ENCODE data around the gene PDP2. TPM values are rescaled to one million over a fixed set of nuclear protein-coding genes. Genes with fewer than 3 reads are reported as not detected.

Gene PDP2
- total and polyA plus RNA-seq, 2 donors (not counting 3 experiments of a cell fraction or from before 2014, with no cell fraction given), result 4.4 to 9.3 TPM

GRCh38 chr16:66915041-66915440, 34.7 kb downstream of the PDP2 start:
- dilution Hi-C loops (cut with MboI; ENCODE audit: extremely low pct_ligation_motif_present, low sequenced_read_pairs), result no loop called here

GRCh38 chr16:66916518-66916917, 36.2 kb downstream of the PDP2 start:
- H2AFZ ChIP-seq (ENCODE audit: low read depth, low read length), result no peak overlapping the region
- CTCF ChIA-PET, result interaction anchor here (0.7 to 1.0 kb wide), 3 partner anchors 10 to 28 kb away, joined by 3 to 4 read pairs (median 3); no protein-coding TSS in a partner anchor
- H3K4me1 ChIP-seq (ENCODE audit: control insufficient read depth, extremely low read depth, insufficient read depth, low read length), result no peaks in the 10 kb centered on the region
- no peak overlapping the region for H3K4me3 ChIP-seq (replicated peaks in 1 of 3; ENCODE audit: insufficient read depth in 1 of 3, low read depth in 1 of 3, low read length in 3 of 3)
- no peaks in the 10 kb centered on the region for H3K9me1 ChIP-seq (replicated peaks; ENCODE audit: control insufficient read depth, extremely low read depth, insufficient read depth, low read length)
- peaks cover 8 to 19% of the 10 kb centered on the region in 2 experiments for H3K27me3 ChIP-seq (ENCODE audit: control insufficient read depth in 2 of 2, insufficient read depth in 2 of 2, low read length in 2 of 2)
- no peaks in the 10 kb centered on the region for H4K20me1 ChIP-seq (replicated peaks; ENCODE audit: control insufficient read depth, extremely low read depth, insufficient read depth, low read length)
- no peak for DNase-seq (ENCODE audit: low read depth, low spot score)
- POLR2A ChIA-PET, result no interaction called here
- FAIRE-seq, result no peak
- no peaks in the 10 kb centered on the region for H3K9me3 ChIP-seq (replicated peaks; ENCODE audit: control insufficient read depth, insufficient read depth, low read length)
- H3K27ac ChIP-seq (ENCODE audit: insufficient read depth, low read depth, low read length), result no peak overlapping the region
- dilution Hi-C loops (cut with MboI; ENCODE audit: extremely low pct_ligation_motif_present, low sequenced_read_pairs) (no loop called here), intact Hi-C loops (cut with micrococcal nuclease) (no loop called here)
- BruUV-seq (replicated peaks), result no TSS peak
- H3K4me2 ChIP-seq (ENCODE audit: insufficient read depth, low read length), result no peak overlapping the region
- no peaks in the 10 kb centered on the region for H3K79me2 ChIP-seq (ENCODE audit: control insufficient read depth, insufficient read depth, low read length)
- TF ChIP-seq FOS (IDR thresholded peaks at IDR 0.05; ENCODE audit: borderline replicate concordance, insufficient read depth, low read length) (no peak), POLR2A (IDR thresholded peaks at IDR 0.05; ENCODE audit: low read depth, low read length) (no peak), POLR2AphosphoS5 (IDR thresholded peaks at IDR 0.05; ENCODE audit: insufficient read depth, low read depth, low read length) (no peak), EZH2 (IDR thresholded peaks at IDR 0.05; ENCODE audit: borderline replicate concordance, low read depth, low read length, severe bottlenecking) (no peak), JUN (IDR thresholded peaks at IDR 0.05; ENCODE audit: borderline replicate concordance, insufficient read depth, insufficient read length, low read depth) (no peak), GATA2 (IDR thresholded peaks at IDR 0.05; ENCODE audit: insufficient read depth, insufficient read length, low read depth, low read length) (no peak), MYC (IDR thresholded peaks at IDR 0.05; ENCODE audit: low read depth, low read length) (no peak)
- TF ChIP-seq, protein P1, sequence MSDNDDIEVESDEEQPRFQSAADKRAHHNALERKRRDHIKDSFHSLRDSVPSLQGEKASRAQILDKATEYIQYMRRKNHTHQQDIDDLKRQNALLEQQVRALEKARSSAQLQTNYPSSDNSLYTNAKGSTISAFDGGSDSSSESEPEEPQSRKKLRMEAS (IDR thresholded peaks at IDR 0.05; ENCODE audit: insufficient read depth, insufficient read length), result no peak
- H3K36me3 ChIP-seq (ENCODE audit: control insufficient read depth in 2 of 2, extremely low read depth in 1 of 2, insufficient read depth in 2 of 2, low read length in 2 of 2), result no peaks in the 10 kb centered on the region
- H3K9ac ChIP-seq (replicated peaks; ENCODE audit: extremely low read depth, insufficient read depth, low read length), result no peak overlapping the region

More at GRCh38 chr16:66915041-66915440, 34.7 kb downstream of the PDP2 start:
- Histone ChIP-seq H3K79me2 (ENCODE audit: control insufficient read depth, insufficient read depth, low read length) (no peaks in the 10 kb centered on the region), H3K9ac (replicated peaks; ENCODE audit: extremely low read depth, insufficient read depth, low read length) (no peak overlapping the region), H2AFZ (ENCODE audit: low read depth, low read length) (no peak overlapping the region), H4K20me1 (replicated peaks; ENCODE audit: control insufficient read depth, extremely low read depth, insufficient read depth, low read length) (no peaks in the 10 kb centered on the region), H3K36me3 (ENCODE audit: control insufficient read depth in 2 of 2, extremely low read depth in 1 of 2, insufficient read depth in 2 of 2, low read length in 2 of 2) (no peaks in the 10 kb centered on the region), H3K9me3 (replicated peaks; ENCODE audit: control insufficient read depth, insufficient read depth, low read length) (no peaks in the 10 kb centered on the region), H3K4me3 (replicated peaks in 1 of 3; ENCODE audit: insufficient read depth in 1 of 3, low read depth in 1 of 3, low read length in 3 of 3) (no peak overlapping the region), H3K27me3 (ENCODE audit: control insufficient read depth in 2 of 2, insufficient read depth in 2 of 2, low read length in 2 of 2) (peaks cover 0 to 12% of the 10 kb centered on the region in 2 experiments), H3K9me1 (replicated peaks; ENCODE audit: control insufficient read depth, extremely low read depth, insufficient read depth, low read length) (no peaks in the 10 kb centered on the region), H3K27ac (ENCODE audit: insufficient read depth, low read depth, low read length) (no peak overlapping the region), H3K4me2 (ENCODE audit: insufficient read depth, low read length) (no peak overlapping the region), H3K4me1 (ENCODE audit: control insufficient read depth, extremely low read depth, insufficient read depth, low read length) (no peaks in the 10 kb centered on the region)
- POLR2A ChIA-PET, result no interaction called here
- TF ChIP-seq MYC (IDR thresholded peaks at IDR 0.05; ENCODE audit: low read depth, low read length), result no peak
- no peak for TF ChIP-seq GATA2 (IDR thresholded peaks at IDR 0.05; ENCODE audit: insufficient read depth, insufficient read length, low read depth, low read length)
- no peak for TF ChIP-seq POLR2AphosphoS5 (IDR thresholded peaks at IDR 0.05; ENCODE audit: insufficient read depth, low read depth, low read length)
- TF ChIP-seq JUN (IDR thresholded peaks at IDR 0.05; ENCODE audit: borderline replicate concordance, insufficient read depth, insufficient read length, low read depth), result no peak
- no peak for TF ChIP-seq FOS (IDR thresholded peaks at IDR 0.05; ENCODE audit: borderline replicate concordance, insufficient read depth, low read length)
- TF ChIP-seq POLR2A (IDR thresholded peaks at IDR 0.05; ENCODE audit: low read depth, low read length), result no peak
- intact Hi-C loops (cut with micrococcal nuclease), result no loop called here
- no TSS peak for BruUV-seq (replicated peaks)
- DNase-seq (ENCODE audit: low read depth, low spot score) (no peak), FAIRE-seq (no peak)
- CTCF ChIA-PET, result no interaction called here
